Heart left ventricle (tissue), 16 donors: ENCODE data around the gene ARPC1B. TPM values are rescaled to one million over a fixed set of nuclear protein-coding genes. Genes with fewer than 3 reads are reported as not detected.
A peak's percentile ranks its signal among the peaks of the same experiment; 100 is the strongest.
"Not testable (repeated sequence)": the region's sequence is repeated elsewhere in the genome, so short reads cannot be mapped to it uniquely, and the experiment has no call there.

Experiments
- ATAC-seq, 4 donors: fragments of 200-7000 bp; cut with Tn5 transposase; one replicate each; pipeline ENCODE4 v1.9.1; 2020 to 2022; ENCODE audit warnings: moderate library complexity in 4 of 4, mild to moderate bottlenecking in 3 of 4, moderate number of reproducible peaks in 1 of 4
- DNase-seq, 5 donors: peaks; one replicate each; pipeline ENCODE4 v3.0.0-alpha.2; 2020
- H3K27ac ChIP-seq, 12 donors: fragments of 200-600 bp; sonication (generic) in 4 of 12; one replicate each; pipeline versions ENCODE4 v1.5.0 to v1.8.0; 2016 to 2022; ENCODE audit warnings: mild to moderate bottlenecking in 2 of 12
- H3K27me3 ChIP-seq, 9 donors: fragments of 200-600 bp; sonication (generic) in 2 of 9; one replicate each; pipeline versions ENCODE4 v1.5.1 to v1.8.0; 2016 to 2022; ENCODE audit warnings: mild to moderate bottlenecking in 3 of 9
- H3K36me3 ChIP-seq, 9 donors: fragments of 200-600 bp; sonication (generic) in 2 of 9; one replicate each; pipeline versions ENCODE4 v1.5.0 to v1.8.0; 2018 to 2022; ENCODE audit warnings: mild to moderate bottlenecking in 2 of 9
- H3K4me1 ChIP-seq, 12 donors: fragments of 200-600 bp; sonication (generic) in 4 of 12; one replicate each; pipeline versions ENCODE4 v1.5.0 to v1.8.0; 2016 to 2022; ENCODE audit warnings: mild to moderate bottlenecking in 3 of 12
- H3K4me3 ChIP-seq, 12 donors: fragments of 200-600 bp; sonication (generic) in 4 of 12; one replicate each; pipeline versions ENCODE4 v1.5.0 to v1.8.0; 2017 to 2022; ENCODE audit warnings: mild to moderate bottlenecking in 9 of 12, moderate library complexity in 4 of 12
- H3K9me3 ChIP-seq, 12 donors: fragments of 200-600 bp; sonication (generic) in 4 of 12; one replicate each; pipeline versions ENCODE4 v1.5.0 to v1.8.0; 2016 to 2022; ENCODE audit warnings: mild to moderate bottlenecking in 1 of 12
- POLR2A ChIP-seq, 2 donors: fragments of 450-650 bp; IDR thresholded peaks; one replicate each; pipeline ENCODE4 v1.6.1; 2017; ENCODE audit warnings: antibody characterized with exemption in 2 of 2, mild to moderate bottlenecking in 2 of 2, moderate library complexity in 2 of 2
- WGBS, 4 donors: extraction: QIAGEN DNeasy Blood & Tissue Kit in 2 of 4; methylation state at CpG; one replicate each; pipeline versions ENCODE4 v1.1.5 to v1.1.7; 2013 to 2018; 5-methylcytosine and 5-hydroxymethylcytosine counted together
- intact Hi-C, 10 donors: fragments of 100-400 bp; cut with DNase I; formaldehyde crosslinking; loops; one replicate each; pipeline versions ENCODE4 v1.11.1 to v1.14.2; 2022
- polyA plus RNA-seq, 2 donors: library from polyadenylated mRNA; stranded (reverse); fragments of 200-250 nt; gene quantifications; one replicate each; pipeline ENCODE4 v1.2.3, GENCODE V29; 2013
- total RNA-seq, 9 donors: library from RNA; depleted of rRNA in 2 of 9; stranded (reverse); fragments of >200 nt in 2 of 9; fragmentation: NEBNext Ultra II Directional in 3 of 9; extraction: Animal tissue kit (Norgen Biotek cat#: 25700) in 3 of 9; gene quantifications; one replicate each; pipeline versions ENCODE4 v1.1.0 to v1.2.4, GENCODE V29; 2016 to 2023
- TF ChIP-seq, protein P1 (sequence below), 12 donors: fragments of 200-600 bp; sonication (generic) in 4 of 12; IDR thresholded peaks; one replicate each; pipeline versions ENCODE4 v1.5.0 to v1.8.0; 2018 to 2022; ENCODE audit warnings: antibody characterized with exemption in 12 of 12, mild to moderate bottlenecking in 5 of 12
- donor health status: ischemic (EF 13 %, LVEDD 7.1; RV severe dilation, severe dysfunction).
- donor health status: healthy with polysubstance abuse.
- donor health status: DM: no; HTN: yes; CAD: no.
- donor health status: DM: no; HTN: no; CAD: no.
- donor health status: ischemic (EF 25% LVEDD 6.9; RV normal size, moderate dysfunction).
- donor health status: ischemic (EF 25% LVEDD 5.7; RV mildly dilated, moderate dysfunction).
- donor health status: healthy.
- donor health status: DM: yes; HTN: yes; CAD: no.
- donor health status: ischemic (EF 35%, LVEDD 5.7; RV mildly dilated, moderate dysfunction).
- donor health status: nonischemic (EF 11% LVEDD 7.7; RV severe dilation, severe dysfunction).
- donor health status: DM: yes; HTN: yes; CAD: no.
- donor health status: PGD.
- donor health status: ischemic (EF 29% LVEDD 5.4; RV normal size, mild dysfunction).
- donor health status: nonischemic (EF 23%, LVEDD 6.1; RV moderate dilation, normal function).

ARPC1B gene
- total and polyA plus RNA-seq, 11 donors: 17.2 to 142 (median 37.1) TPM

DNA sequence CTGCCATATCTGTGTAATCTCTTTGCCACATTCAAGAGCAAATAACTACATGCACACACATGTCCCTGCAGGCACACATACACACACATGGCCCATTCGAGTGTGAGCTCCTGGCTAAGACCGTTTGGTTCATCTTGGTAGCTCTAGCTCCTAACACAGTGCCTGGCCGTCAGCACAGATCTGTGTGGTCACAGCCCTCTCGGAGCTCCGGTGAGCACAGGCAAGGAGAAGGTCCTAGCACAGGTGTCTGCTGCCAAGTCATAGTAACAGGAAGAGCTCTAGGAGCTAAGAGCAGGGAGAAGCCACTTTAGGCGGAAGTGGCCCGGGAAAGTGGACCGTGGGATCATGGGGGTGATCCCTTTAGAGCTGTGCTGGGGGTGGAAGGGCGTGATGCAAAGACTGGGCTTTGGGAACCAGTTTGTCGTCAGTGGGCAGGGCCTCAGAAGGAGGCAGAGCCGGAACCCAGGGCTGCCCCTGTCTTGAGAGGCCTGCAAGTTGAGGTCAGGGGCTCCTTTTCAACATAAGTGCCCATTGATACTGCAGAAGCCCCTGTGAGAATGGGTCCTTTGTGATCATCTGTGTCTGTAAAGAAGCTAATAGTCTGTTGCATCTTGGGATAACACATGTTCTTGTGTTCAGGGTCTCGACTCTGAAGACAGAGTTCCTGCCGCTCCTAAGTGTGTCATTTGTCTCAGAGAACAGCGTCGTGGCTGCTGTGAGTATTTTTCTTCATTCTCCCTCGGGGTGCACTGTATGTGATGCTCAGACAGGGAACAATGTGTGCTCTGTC is 16.6 kb upstream of the ARPC1B start:
- intact Hi-C loops: no loop called here
- Histone ChIP-seq H3K4me1 (no peaks in the 10 kb centered on the region), H3K27me3 (no peaks in the 10 kb centered on the region), H3K9me3 (no peaks in the 10 kb centered on the region), H3K4me3 (no peak overlapping the region), H3K27ac (peak overlapping the region in 1 of 12 donors; percentile 62), H3K36me3 (peaks cover 0 to 100% (median 98%) of the 10 kb centered on the region in 9 donors)
- peak in 2 of 4 donors; percentile 33 to 38 for ATAC-seq
- no peak for DNase-seq
- WGBS, 4 donors: 89 to 91% (median 91%) methylated on average over 15 to 16 of the region's 16 CpGs
- TF ChIP-seq, protein P1, sequence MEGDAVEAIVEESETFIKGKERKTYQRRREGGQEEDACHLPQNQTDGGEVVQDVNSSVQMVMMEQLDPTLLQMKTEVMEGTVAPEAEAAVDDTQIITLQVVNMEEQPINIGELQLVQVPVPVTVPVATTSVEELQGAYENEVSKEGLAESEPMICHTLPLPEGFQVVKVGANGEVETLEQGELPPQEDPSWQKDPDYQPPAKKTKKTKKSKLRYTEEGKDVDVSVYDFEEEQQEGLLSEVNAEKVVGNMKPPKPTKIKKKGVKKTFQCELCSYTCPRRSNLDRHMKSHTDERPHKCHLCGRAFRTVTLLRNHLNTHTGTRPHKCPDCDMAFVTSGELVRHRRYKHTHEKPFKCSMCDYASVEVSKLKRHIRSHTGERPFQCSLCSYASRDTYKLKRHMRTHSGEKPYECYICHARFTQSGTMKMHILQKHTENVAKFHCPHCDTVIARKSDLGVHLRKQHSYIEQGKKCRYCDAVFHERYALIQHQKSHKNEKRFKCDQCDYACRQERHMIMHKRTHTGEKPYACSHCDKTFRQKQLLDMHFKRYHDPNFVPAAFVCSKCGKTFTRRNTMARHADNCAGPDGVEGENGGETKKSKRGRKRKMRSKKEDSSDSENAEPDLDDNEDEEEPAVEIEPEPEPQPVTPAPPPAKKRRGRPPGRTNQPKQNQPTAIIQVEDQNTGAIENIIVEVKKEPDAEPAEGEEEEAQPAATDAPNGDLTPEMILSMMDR (IDR thresholded peaks at IDR 0.05): no peak
- TF ChIP-seq POLR2A (IDR thresholded peaks at IDR 0.05): no peak

GRCh38 chr7:99358521-99358920 is 16.0 kb upstream of the ARPC1B start:
- H3K27me3 ChIP-seq, H3K4me3 ChIP-seq, ATAC-seq, DNase-seq, intact Hi-C loops, H3K9me3 ChIP-seq, H3K4me1 ChIP-seq: not testable (repeated sequence)
- H3K27ac ChIP-seq: peak overlapping the region in 1 of 12 donors; percentile 24
- WGBS, 4 donors: 92 to 97% (median 95%) methylated on average over 15 of the region's 15 CpGs
- peaks cover 0 to 100% (median 98%) of the 10 kb centered on the region in 9 donors for H3K36me3 ChIP-seq

DNA sequence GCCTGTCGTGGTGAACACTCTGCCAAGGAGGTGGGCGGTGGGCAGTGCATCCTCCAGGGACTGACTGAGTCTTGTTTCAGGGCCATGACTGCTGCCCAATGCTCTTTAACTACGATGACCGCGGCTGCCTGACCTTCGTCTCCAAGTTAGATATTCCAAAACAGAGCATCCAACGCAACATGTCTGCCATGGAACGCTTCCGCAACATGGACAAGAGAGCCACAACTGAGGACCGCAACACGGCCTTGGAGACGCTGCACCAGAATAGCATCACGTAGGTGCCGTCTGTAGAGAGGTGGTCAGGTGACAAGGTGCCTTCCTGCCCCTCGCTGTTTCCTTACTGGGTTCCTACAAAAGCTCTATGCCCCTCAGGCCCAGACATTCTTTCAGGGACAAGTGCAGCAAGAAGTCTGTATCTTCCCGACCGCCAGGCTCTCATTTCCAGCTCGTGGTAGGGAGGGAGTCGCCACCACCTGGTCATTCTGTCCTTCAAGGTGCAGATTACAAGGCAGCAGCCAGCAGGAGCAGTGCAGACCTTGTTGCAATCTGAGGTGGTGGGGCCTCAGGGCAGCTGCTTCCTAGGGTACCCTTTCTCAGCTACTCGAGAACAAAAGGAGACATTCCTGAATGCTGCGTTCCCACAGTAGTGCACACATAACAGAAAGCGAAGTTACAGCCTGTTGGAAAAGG is 14.9 kb upstream of the ARPC1B start:
- intact Hi-C loops: loop anchor here in 1 of 10 donors (10.0 kb wide), 1 partner anchor 55 kb away; no protein-coding TSS in a partner anchor
- no peak overlapping the region for H3K4me3 ChIP-seq
- H3K36me3 ChIP-seq: peaks cover 0 to 100% (median 98%) of the 10 kb centered on the region in 9 donors
- DNase-seq: no peak
- ATAC-seq: no peak
- no peaks in the 10 kb centered on the region for H3K27me3 ChIP-seq
- TF ChIP-seq, protein P1 (IDR thresholded peaks at IDR 0.05): no peak
- no peak for TF ChIP-seq POLR2A (IDR thresholded peaks at IDR 0.05)
- H3K9me3 ChIP-seq: no peaks in the 10 kb centered on the region
- H3K27ac ChIP-seq: no peak overlapping the region
- no peaks in the 10 kb centered on the region for H3K4me1 ChIP-seq
- WGBS, 4 donors: 86 to 91% (median 89%) methylated on average over 20 to 22 of the region's 22 CpGs

- no peak for DNase-seq
- peaks cover 0 to 100% (median 95%) of the 10 kb centered on the region in 9 donors for H3K36me3 ChIP-seq
- WGBS, 4 donors: 77 to 83% (median 83%) methylated on average over 3 of the region's 3 CpGs
- no peaks in the 10 kb centered on the region for H3K27me3 ChIP-seq
- H3K4me1 ChIP-seq: no peaks in the 10 kb centered on the region
- no peaks in the 10 kb centered on the region for H3K9me3 ChIP-seq
- H3K27ac ChIP-seq: no peak overlapping the region
- no peak for ATAC-seq
- intact Hi-C loops: loop anchor here in 1 of 10 donors (10.0 kb wide), 1 partner anchor 52 kb away; no protein-coding TSS in a partner anchor
- no peak for TF ChIP-seq POLR2A (IDR thresholded peaks at IDR 0.05)
- TF ChIP-seq, protein P1 (IDR thresholded peaks at IDR 0.05): no peak
- no peak overlapping the region for H3K4me3 ChIP-seq
Observed at GRCh38 chr7:99362801-99363200, 11.7 kb upstream of the ARPC1B start.
